H9 (cell line): ENCODE data around the gene TSPO. TPM values are rescaled to one million over a fixed set of nuclear protein-coding genes. Genes with fewer than 3 reads are reported as not detected.

Experiments
- DNase-seq: peaks from one replicate; pipeline ENCODE4 v3.0.0-alpha.2; 2017
- H2AFZ ChIP-seq: one replicate; pipeline ENCODE4 v1.6.1; 2013; ENCODE audit warnings: mild to moderate bottlenecking, low read length, control low read depth, moderate library complexity
- H2AK5ac ChIP-seq: 2 replicates; pipeline ENCODE4 v1.6.1; 2013; ENCODE audit warnings: low read length, control low read depth, mixed read lengths; ENCODE audit not compliant: insufficient read length
- H2BK120ac ChIP-seq: one replicate; pipeline ENCODE4 v1.6.1; 2013; ENCODE audit warnings: low read depth, mild to moderate bottlenecking, low read length, control low read depth, inconsistent platforms; ENCODE audit not compliant: poor library complexity, severe bottlenecking
- H2BK12ac ChIP-seq: 2 replicates; pipeline ENCODE4 v1.6.1; 2013; ENCODE audit warnings: low read length, control low read depth, mixed read lengths, low read depth; ENCODE audit not compliant: insufficient read length
- H2BK15ac ChIP-seq: 2 replicates; pipeline ENCODE4 v1.6.1; 2013; ENCODE audit warnings: low read depth, low read length, control low read depth
- H2BK20ac ChIP-seq: one replicate; pipeline ENCODE4 v1.6.1; 2013; ENCODE audit warnings: low read depth, mild to moderate bottlenecking, low read length, control low read depth, inconsistent platforms; ENCODE audit not compliant: poor library complexity, severe bottlenecking
- H2BK5ac ChIP-seq: 2 replicates; pipeline ENCODE4 v1.6.1; 2013; ENCODE audit warnings: low read length, control low read depth, mixed read lengths; ENCODE audit not compliant: insufficient read length
- H3K14ac ChIP-seq: 2 replicates; pipeline ENCODE4 v1.6.1; 2013; ENCODE audit warnings: low read length, control low read depth; ENCODE audit not compliant: insufficient read depth
- H3K18ac ChIP-seq: 2 replicates; pipeline ENCODE4 v1.6.1; 2013; ENCODE audit warnings: low read depth, mild to moderate bottlenecking, mixed read lengths, low read length, control low read depth; ENCODE audit not compliant: insufficient read length
- H3K23ac ChIP-seq: 2 replicates; pipeline ENCODE4 v1.6.1; 2013; ENCODE audit warnings: low read length, control low read depth, mixed read lengths, low read depth; ENCODE audit not compliant: insufficient read length
- H3K23me2 ChIP-seq: 2 replicates; pipeline ENCODE4 v1.6.1; 2013; ENCODE audit warnings: low read depth, mild to moderate bottlenecking, mixed read lengths, low read length, control low read depth; ENCODE audit not compliant: insufficient read length, poor library complexity, severe bottlenecking
- H3K27ac ChIP-seq: 2 replicates; pipeline ENCODE4 v1.5.1; 2013; ENCODE audit warnings: low read length, control low read depth, mixed read lengths, low read depth; ENCODE audit not compliant: insufficient read length
- H3K27me3 ChIP-seq: 2 replicates; pipeline ENCODE4 v1.6.1; 2013; ENCODE audit warnings: low read length, control low read depth, inconsistent platforms; ENCODE audit not compliant: insufficient read depth
- H3K4ac ChIP-seq: 2 replicates; pipeline ENCODE4 v1.6.1; 2013; ENCODE audit warnings: low read depth, mild to moderate bottlenecking, control low read depth, inconsistent platforms, low read length, moderate library complexity
- H3K4me1 ChIP-seq: 2 replicates; pipeline ENCODE4 v1.6.1; 2013; ENCODE audit warnings: low read length, control low read depth, inconsistent platforms; ENCODE audit not compliant: insufficient read depth
- H3K4me2 ChIP-seq: 2 replicates; pipeline ENCODE4 v1.6.1; 2013; ENCODE audit warnings: low read length, control low read depth, mixed read lengths; ENCODE audit not compliant: insufficient read length, insufficient read depth
- H3K56ac ChIP-seq: 2 replicates; pipeline ENCODE4 v1.6.1; 2013; ENCODE audit warnings: low read depth, mild to moderate bottlenecking, mixed read lengths, low read length, control low read depth; ENCODE audit not compliant: insufficient read length
- H3K79me1 ChIP-seq: 2 replicates; pipeline ENCODE4 v1.6.1; 2013; ENCODE audit warnings: low read depth, mild to moderate bottlenecking, moderate library complexity, low read length, control low read depth, inconsistent platforms; ENCODE audit not compliant: insufficient read depth, poor library complexity, severe bottlenecking
- H3K79me2 ChIP-seq: 2 replicates; pipeline ENCODE4 v1.6.1; 2013; ENCODE audit warnings: low read length, control low read depth, inconsistent platforms; ENCODE audit not compliant: insufficient read depth
- H3K9ac ChIP-seq: 2 replicates; pipeline ENCODE4 v1.6.1; 2013; ENCODE audit warnings: low read length, control low read depth, mixed read lengths; ENCODE audit not compliant: insufficient read length; ENCODE audit errors: extremely low read depth
- H3K9me3 ChIP-seq: one replicate; pipeline ENCODE4 v1.6.1; 2013; ENCODE audit warnings: low read depth, low read length, inconsistent platforms; ENCODE audit not compliant: control insufficient read depth
- H3T11ph ChIP-seq: one replicate; pipeline ENCODE4 v1.6.1; 2013; ENCODE audit warnings: mild to moderate bottlenecking, low read length, control low read depth, inconsistent platforms
- H4K20me1 ChIP-seq: one replicate; pipeline ENCODE4 v1.6.1; 2013; ENCODE audit not compliant: control insufficient read depth, insufficient read length, insufficient read depth
- H4K5ac ChIP-seq: 2 replicates; pipeline ENCODE4 v1.6.1; 2013; ENCODE audit warnings: low read depth, mild to moderate bottlenecking, mixed read lengths, low read length, control low read depth; ENCODE audit not compliant: insufficient read length
- H4K8ac ChIP-seq: replicated peaks from 2 replicates; pipeline ENCODE4 v1.6.1; 2013; ENCODE audit warnings: low read length, control low read depth, mixed read lengths, low read depth; ENCODE audit not compliant: insufficient read length
- H4K91ac ChIP-seq: 2 replicates; pipeline ENCODE4 v1.6.1; 2013; ENCODE audit warnings: low read depth, mild to moderate bottlenecking, moderate library complexity, mixed read lengths, low read length, control low read depth; ENCODE audit not compliant: insufficient read length
- H3K27ac Mint-ChIP-seq, 3 experiments: 2 replicates in 2 of 3; 3 replicates in 1 of 3; pipeline ENCODE4 v1.8.0; 2020 to 2021; ENCODE audit warnings: mixed read lengths in 3 of 3, mild to moderate bottlenecking in 1 of 3, moderate library complexity in 1 of 3
- H3K27me3 Mint-ChIP-seq: 2 replicates; pipeline ENCODE4 v1.8.0; 2021; ENCODE audit warnings: low read depth, mild to moderate bottlenecking, moderate library complexity, mixed read lengths
- H3K36me3 Mint-ChIP-seq, 3 experiments: 2 replicates in 2 of 3; 3 replicates in 1 of 3; pipeline ENCODE4 v1.8.0; 2020 to 2021; ENCODE audit warnings: low read depth in 3 of 3, mixed read lengths in 3 of 3; ENCODE audit not compliant: insufficient read depth in 1 of 3
- H3K4me1 Mint-ChIP-seq, 2 experiments: 2 replicates each; pipeline ENCODE4 v1.8.0; 2020; ENCODE audit warnings: mixed read lengths in 2 of 2
- H3K4me3 Mint-ChIP-seq, 2 experiments: 2 replicates in 1 of 2; 3 replicates in 1 of 2; pipeline ENCODE4 v1.8.0; 2020 to 2021; ENCODE audit warnings: mild to moderate bottlenecking in 2 of 2, mixed read lengths in 2 of 2, moderate library complexity in 1 of 2
- H3K9me3 Mint-ChIP-seq, 2 experiments: 2 replicates in 1 of 2; 3 replicates in 1 of 2; pipeline ENCODE4 v1.8.0; 2020; ENCODE audit warnings: mild to moderate bottlenecking in 2 of 2, mixed read lengths in 2 of 2, moderate library complexity in 1 of 2
- WGBS: extraction: QIAGEN DNeasy Blood & Tissue Kit; methylation state at CpG from one replicate; pipeline ENCODE4 v1.1.7; 2013; ENCODE audit warnings: missing lambda C conversion rate, low lambda C conversion rate, mixed read lengths; ENCODE audit not compliant: insufficient read length; ENCODE audit errors: extremely low coverage; 5-methylcytosine and 5-hydroxymethylcytosine counted together
- total RNA-seq: library from RNA; stranded (reverse); gene quantifications from 2 replicates; pipeline ENCODE4 v1.2.1, GENCODE V29; 2021
- TF ChIP-seq, protein P1 (sequence below): fragments of 200-600 bp; sonication (generic); conservative IDR thresholded peaks from 3 replicates; pipeline ENCODE4 v1.8.0; 2021; ENCODE audit warnings: antibody characterized with exemption, mild to moderate bottlenecking

TSPO gene
- total RNA-seq, 1 experiment from 2014 or later: 14.8 TPM

DNA sequence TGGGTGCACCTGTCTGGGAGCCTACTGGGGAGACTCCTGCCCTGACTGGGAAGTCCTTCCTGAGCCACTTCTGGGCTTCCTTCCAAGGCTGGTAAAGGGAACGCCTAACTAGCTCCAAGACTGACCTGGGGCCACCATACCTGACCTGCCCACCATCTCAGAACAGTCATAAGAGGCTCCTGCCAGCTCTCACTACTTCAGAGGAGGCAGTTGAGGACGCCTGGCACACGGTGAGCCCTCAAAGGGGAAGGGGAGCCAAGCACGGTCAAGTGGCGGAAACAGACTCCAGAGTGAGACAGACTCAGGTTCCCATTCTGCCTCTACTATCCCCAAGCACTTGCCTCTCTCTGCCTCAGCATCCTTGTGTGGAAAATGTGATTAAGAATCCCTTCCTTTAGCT lies 15.8 kb upstream of the TSPO start:
- no peaks in the 10 kb centered on the region for H3K9me3 Mint-ChIP-seq
- no peak overlapping the region for H4K8ac ChIP-seq
- H3K27me3 Mint-ChIP-seq: no peaks in the 10 kb centered on the region
- no peak overlapping the region for H2AK5ac ChIP-seq
- no peak for DNase-seq
- no peak overlapping the region for H3K4me2 ChIP-seq
- no peak overlapping the region for H3K14ac ChIP-seq
- no peak overlapping the region for H3K56ac ChIP-seq
- no peak overlapping the region for H2BK12ac ChIP-seq
- no peak overlapping the region for H2BK15ac ChIP-seq
- no peaks in the 10 kb centered on the region for H3K23me2 ChIP-seq
- no peaks in the 10 kb centered on the region for H3K79me2 ChIP-seq
- WGBS: no CpG with 5 or more reads among the region's 5 CpGs
- no peak overlapping the region for H2BK120ac ChIP-seq
- H3K4me3 Mint-ChIP-seq: no peak overlapping the region
- no peak overlapping the region for H4K5ac ChIP-seq
- H3K23ac ChIP-seq: no peak overlapping the region
- H3K27ac Mint-ChIP-seq: no peak overlapping the region
- H4K20me1 ChIP-seq: no peaks in the 10 kb centered on the region
- no peaks in the 10 kb centered on the region for H3K4me1 ChIP-seq
- H3T11ph ChIP-seq: no peak overlapping the region
- H2AFZ ChIP-seq: no peak overlapping the region
- H3K27me3 ChIP-seq: no peaks in the 10 kb centered on the region
- H2BK20ac ChIP-seq: no peak overlapping the region
- no peaks in the 10 kb centered on the region for H3K79me1 ChIP-seq
- no peak overlapping the region for H3K27ac ChIP-seq
- H3K18ac ChIP-seq: no peak overlapping the region
- peaks cover 21 to 79% (median 72%) of the 10 kb centered on the region in 3 experiments; a peak in 6 of 7 replicates for H3K36me3 Mint-ChIP-seq
- no peak overlapping the region for H3K4ac ChIP-seq
- H4K91ac ChIP-seq: no peak overlapping the region
- H3K9ac ChIP-seq: no peak overlapping the region
- no peaks in the 10 kb centered on the region for H3K4me1 Mint-ChIP-seq
- no peak overlapping the region for H2BK5ac ChIP-seq
- no peaks in the 10 kb centered on the region for H3K9me3 ChIP-seq
- TF ChIP-seq, protein P1, sequence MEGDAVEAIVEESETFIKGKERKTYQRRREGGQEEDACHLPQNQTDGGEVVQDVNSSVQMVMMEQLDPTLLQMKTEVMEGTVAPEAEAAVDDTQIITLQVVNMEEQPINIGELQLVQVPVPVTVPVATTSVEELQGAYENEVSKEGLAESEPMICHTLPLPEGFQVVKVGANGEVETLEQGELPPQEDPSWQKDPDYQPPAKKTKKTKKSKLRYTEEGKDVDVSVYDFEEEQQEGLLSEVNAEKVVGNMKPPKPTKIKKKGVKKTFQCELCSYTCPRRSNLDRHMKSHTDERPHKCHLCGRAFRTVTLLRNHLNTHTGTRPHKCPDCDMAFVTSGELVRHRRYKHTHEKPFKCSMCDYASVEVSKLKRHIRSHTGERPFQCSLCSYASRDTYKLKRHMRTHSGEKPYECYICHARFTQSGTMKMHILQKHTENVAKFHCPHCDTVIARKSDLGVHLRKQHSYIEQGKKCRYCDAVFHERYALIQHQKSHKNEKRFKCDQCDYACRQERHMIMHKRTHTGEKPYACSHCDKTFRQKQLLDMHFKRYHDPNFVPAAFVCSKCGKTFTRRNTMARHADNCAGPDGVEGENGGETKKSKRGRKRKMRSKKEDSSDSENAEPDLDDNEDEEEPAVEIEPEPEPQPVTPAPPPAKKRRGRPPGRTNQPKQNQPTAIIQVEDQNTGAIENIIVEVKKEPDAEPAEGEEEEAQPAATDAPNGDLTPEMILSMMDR: no peak
